Measurements from ENCODE around the gene ENOX1.

The ENOX1 gene

GRCh38 chr13:43360892-43361610, 425.7 kb downstream of the ENOX1 start:
- TF ChIP-seq EZH2 (IDR thresholded peaks at IDR 0.05; ENCODE audit: borderline replicate concordance, low read depth, low read length, severe bottlenecking) (no peak), CTCF (IDR thresholded peaks at IDR 0.05; ENCODE audit: borderline replicate concordance, extremely low read depth, low read length, poor library complexity, severe bottlenecking) (no peak)
- Histone ChIP-seq H3K4me3 (ENCODE audit: low read depth in 1 of 2, low read length in 2 of 2) (no peak overlapping the region), H2AFZ (ENCODE audit: low read depth, low read length) (no peak overlapping the region), H4K20me1 (ENCODE audit: insufficient read depth, low read length) (no peaks in the 10 kb centered on the region), H3K36me3 (ENCODE audit: insufficient read depth, low read length) (no peaks in the 10 kb centered on the region), H3K9ac (ENCODE audit: low read depth, low read length) (no peak overlapping the region), H3K4me2 (ENCODE audit: insufficient read depth, low read length) (no peak overlapping the region), H3K4me1 (ENCODE audit: insufficient read depth, low read length) (no peaks in the 10 kb centered on the region), H3K9me3 (ENCODE audit: insufficient read depth, low read length, severe bottlenecking) (no peaks in the 10 kb centered on the region), H3K79me2 (ENCODE audit: insufficient read depth, low read length) (no peaks in the 10 kb centered on the region), H3K27ac (ENCODE audit: low read length) (no peak overlapping the region), H3K27me3 (ENCODE audit: insufficient read depth, low read length, poor library complexity) (no peaks in the 10 kb centered on the region)
- ATAC-seq (ENCODE audit: insufficient read depth, low read depth) (no peak), DNase-seq (no peak)

- no peak overlapping the region for H3K4me3 ChIP-seq (ENCODE audit: low read depth in 1 of 2, low read length in 2 of 2)
- no peaks in the 10 kb centered on the region for H3K36me3 ChIP-seq (ENCODE audit: insufficient read depth, low read length)
- no peak overlapping the region for H2AFZ ChIP-seq (ENCODE audit: low read depth, low read length)
- no peaks in the 10 kb centered on the region for H3K79me2 ChIP-seq (ENCODE audit: insufficient read depth, low read length)
- DNase-seq (no peak), ATAC-seq (ENCODE audit: insufficient read depth, low read depth) (no peak)
- H3K4me1 ChIP-seq (ENCODE audit: insufficient read depth, low read length), result no peaks in the 10 kb centered on the region
- H3K9me3 ChIP-seq (ENCODE audit: insufficient read depth, low read length, severe bottlenecking), result no peaks in the 10 kb centered on the region
- H3K9ac ChIP-seq (ENCODE audit: low read depth, low read length), result no peak overlapping the region
- no peak overlapping the region for H3K4me2 ChIP-seq (ENCODE audit: insufficient read depth, low read length)
- no peaks in the 10 kb centered on the region for H4K20me1 ChIP-seq (ENCODE audit: insufficient read depth, low read length)
- no peak overlapping the region for H3K27ac ChIP-seq (ENCODE audit: low read length)
- H3K27me3 ChIP-seq (ENCODE audit: insufficient read depth, low read length, poor library complexity), result no peaks in the 10 kb centered on the region
- TF ChIP-seq EZH2 (IDR thresholded peaks at IDR 0.05; ENCODE audit: borderline replicate concordance, low read depth, low read length, severe bottlenecking), result no peak
- TF ChIP-seq CTCF (IDR thresholded peaks at IDR 0.05; ENCODE audit: borderline replicate concordance, extremely low read depth, low read length, poor library complexity, severe bottlenecking), result no peak
These were observed 426.6 kb downstream of the ENOX1 start for GRCh38 chr13:43360171-43360570.

- Histone ChIP-seq H3K79me2 (ENCODE audit: insufficient read depth, low read length) (no peaks in the 10 kb centered on the region), H3K9ac (ENCODE audit: low read depth, low read length) (no peak overlapping the region), H3K9me3 (ENCODE audit: insufficient read depth, low read length, severe bottlenecking) (no peaks in the 10 kb centered on the region), H3K4me2 (ENCODE audit: insufficient read depth, low read length) (no peak overlapping the region), H4K20me1 (ENCODE audit: insufficient read depth, low read length) (no peaks in the 10 kb centered on the region), H3K27me3 (ENCODE audit: insufficient read depth, low read length, poor library complexity) (no peaks in the 10 kb centered on the region), H3K4me3 (ENCODE audit: low read depth in 1 of 2, low read length in 2 of 2) (no peak overlapping the region), H3K27ac (ENCODE audit: low read length) (no peak overlapping the region), H3K36me3 (ENCODE audit: insufficient read depth, low read length) (no peaks in the 10 kb centered on the region), H2AFZ (ENCODE audit: low read depth, low read length) (no peak overlapping the region), H3K4me1 (ENCODE audit: insufficient read depth, low read length) (no peaks in the 10 kb centered on the region)
- TF ChIP-seq EZH2 (IDR thresholded peaks at IDR 0.05; ENCODE audit: borderline replicate concordance, low read depth, low read length, severe bottlenecking) (no peak), CTCF (IDR thresholded peaks at IDR 0.05; ENCODE audit: borderline replicate concordance, extremely low read depth, low read length, poor library complexity, severe bottlenecking) (no peak)
- no peak for ATAC-seq (ENCODE audit: insufficient read depth, low read depth)
- DNase-seq, result no peak
These were observed 427.2 kb downstream of the ENOX1 start for GRCh38 chr13:43359536-43359935.
